ENCODE results near the gene LYPD6. TPM values are rescaled to one million over a fixed set of nuclear protein-coding genes. Genes with fewer than 3 reads are reported as not detected.

LYPD6 gene
- polyA plus RNA-seq, 1 donor, result 5.4 TPM

DNA sequence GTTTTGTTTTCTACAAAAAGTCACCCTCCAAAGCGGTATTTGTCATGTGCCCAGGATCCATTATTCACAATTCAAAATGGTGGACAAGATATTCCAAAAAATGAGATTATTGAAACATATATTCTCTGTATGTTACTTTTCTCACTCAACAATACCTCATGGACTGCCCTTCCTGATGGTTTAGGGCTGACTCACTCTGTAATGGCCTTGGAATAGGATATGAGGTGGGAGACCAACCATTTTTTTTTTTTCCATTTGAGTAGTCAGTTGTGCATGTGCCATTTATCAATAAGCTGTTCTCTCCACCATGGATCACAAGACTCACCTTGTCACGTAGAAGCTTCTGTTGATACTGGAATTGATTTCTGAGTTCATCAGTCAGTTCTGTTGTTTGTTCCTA is 64.5 kb downstream of the LYPD6 start:
- Histone ChIP-seq H3K27me3 (ENCODE audit: control insufficient read depth, insufficient read depth, low read length) (no peaks in the 10 kb centered on the region), H3K36me3 (ENCODE audit: control insufficient read depth, insufficient read depth, low read length) (no peaks in the 10 kb centered on the region), H3K4me3 (ENCODE audit: low read length) (no peak overlapping the region), H3K4me1 (ENCODE audit: control insufficient read depth, insufficient read depth, low read length) (peaks cover 5% of the 10 kb centered on the region), H3K9me3 (ENCODE audit: control insufficient read depth, low read depth, low read length) (no peaks in the 10 kb centered on the region), H3K27ac (ENCODE audit: low read length) (no peak overlapping the region)
- no CpG with 5 or more reads among the region's 2 CpGs for WGBS (ENCODE audit: insufficient coverage, low lambda C conversion rate)
- no peak for DNase-seq

DNA sequence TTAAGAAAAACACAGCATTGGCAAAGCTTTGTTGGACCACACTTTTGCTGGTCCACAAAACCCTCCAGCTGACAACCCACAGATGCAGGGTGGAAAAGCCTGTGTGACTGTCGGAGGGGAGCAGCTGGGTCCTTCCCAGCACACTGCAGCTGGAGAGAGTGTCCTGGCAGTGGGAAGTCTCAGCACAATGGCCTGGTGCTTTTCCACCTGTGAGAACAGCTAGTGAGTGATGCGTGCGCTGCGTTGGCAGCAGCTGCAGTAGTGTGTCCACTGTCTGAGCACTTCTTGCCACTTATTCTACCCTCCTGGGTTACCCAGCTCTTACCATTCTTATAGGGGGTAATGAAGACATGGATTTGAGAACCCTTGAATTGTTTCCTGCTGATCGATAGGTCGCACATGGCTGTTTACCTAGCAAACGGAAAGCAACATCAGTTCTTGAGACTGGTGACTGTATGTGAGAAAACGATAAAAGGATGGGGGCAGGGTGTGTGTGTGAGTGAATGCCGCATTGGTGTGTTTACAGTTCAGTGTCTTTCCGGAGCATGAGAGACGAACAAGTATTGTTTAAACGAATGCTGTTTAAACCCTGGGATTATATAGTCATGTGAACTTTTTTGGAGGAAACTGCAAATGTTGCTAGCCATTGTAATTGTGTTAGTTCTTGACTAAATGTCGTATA is 69.7 kb downstream of the LYPD6 start:
- H3K27ac ChIP-seq (ENCODE audit: low read length), result no peak overlapping the region
- 100% methylated on average over 1 of the region's 13 CpGs for WGBS (ENCODE audit: insufficient coverage, low lambda C conversion rate)
- no peak overlapping the region for H3K4me3 ChIP-seq (ENCODE audit: low read length)
- H3K9me3 ChIP-seq (ENCODE audit: control insufficient read depth, low read depth, low read length), result no peaks in the 10 kb centered on the region
- no peaks in the 10 kb centered on the region for H3K36me3 ChIP-seq (ENCODE audit: control insufficient read depth, insufficient read depth, low read length)
- no peak for DNase-seq
- no peaks in the 10 kb centered on the region for H3K27me3 ChIP-seq (ENCODE audit: control insufficient read depth, insufficient read depth, low read length)
- peaks cover 5% of the 10 kb centered on the region for H3K4me1 ChIP-seq (ENCODE audit: control insufficient read depth, insufficient read depth, low read length)

DNA sequence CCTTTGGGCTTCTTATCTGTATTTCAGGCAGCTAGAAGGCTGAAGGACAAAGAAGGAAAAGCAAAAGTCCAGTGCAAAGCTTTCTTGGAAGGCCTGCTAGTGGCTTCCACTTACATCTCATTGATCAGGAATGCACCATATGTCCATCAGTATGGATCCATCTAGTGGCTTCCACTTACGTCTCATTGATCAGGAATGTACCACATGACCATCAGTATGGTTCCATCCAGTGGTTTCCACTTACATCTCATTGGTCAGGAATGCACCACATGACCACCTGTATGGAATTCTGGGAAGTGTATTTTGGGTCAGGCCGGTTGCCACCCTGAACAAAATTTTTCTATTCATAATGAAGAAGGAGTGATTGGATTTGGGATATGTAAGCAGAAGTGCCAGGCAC is 70.6 kb downstream of the LYPD6 start:
- no peak for DNase-seq
- H3K36me3 ChIP-seq (ENCODE audit: control insufficient read depth, insufficient read depth, low read length), result no peaks in the 10 kb centered on the region
- no peaks in the 10 kb centered on the region for H3K9me3 ChIP-seq (ENCODE audit: control insufficient read depth, low read depth, low read length)
- H3K27me3 ChIP-seq (ENCODE audit: control insufficient read depth, insufficient read depth, low read length), result no peaks in the 10 kb centered on the region
- no peak overlapping the region for H3K4me3 ChIP-seq (ENCODE audit: low read length)
- no peak overlapping the region for H3K27ac ChIP-seq (ENCODE audit: low read length)
- H3K4me1 ChIP-seq (ENCODE audit: control insufficient read depth, insufficient read depth, low read length), result peaks cover 5% of the 10 kb centered on the region
- WGBS (ENCODE audit: insufficient coverage, low lambda C conversion rate), result no CpG with 5 or more reads among the region's 2 CpGs

DNA sequence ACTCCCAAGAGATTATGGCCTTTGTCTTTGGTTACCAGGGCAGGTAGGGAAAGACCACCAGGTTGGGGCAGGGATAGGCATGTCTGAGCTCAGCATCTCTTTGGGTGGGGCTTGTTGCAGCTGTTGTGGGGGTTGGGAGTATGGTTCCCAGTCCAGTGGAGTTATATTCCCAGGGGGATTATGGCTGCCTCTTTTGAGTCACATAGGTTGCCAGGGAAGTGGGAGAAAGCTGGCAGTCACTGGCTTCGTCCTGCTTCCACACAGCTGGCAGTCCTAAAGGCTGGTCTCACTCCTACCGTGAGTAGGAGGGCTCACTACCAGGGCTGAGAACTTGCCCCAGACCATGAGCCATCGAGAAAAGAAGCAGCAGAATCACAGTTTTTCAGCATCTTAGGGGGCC is 79.1 kb downstream of the LYPD6 start:
- H3K4me1 ChIP-seq (ENCODE audit: control insufficient read depth, insufficient read depth, low read length), result no peaks in the 10 kb centered on the region
- no peak overlapping the region for H3K27ac ChIP-seq (ENCODE audit: low read length)
- no peak for DNase-seq
- no peaks in the 10 kb centered on the region for H3K9me3 ChIP-seq (ENCODE audit: control insufficient read depth, low read depth, low read length)
- WGBS (ENCODE audit: insufficient coverage, low lambda C conversion rate), result no CpG with 5 or more reads among the region's 3 CpGs
- H3K27me3 ChIP-seq (ENCODE audit: control insufficient read depth, insufficient read depth, low read length), result no peaks in the 10 kb centered on the region
- no peak overlapping the region for H3K4me3 ChIP-seq (ENCODE audit: low read length)
- no peaks in the 10 kb centered on the region for H3K36me3 ChIP-seq (ENCODE audit: control insufficient read depth, insufficient read depth, low read length)

DNA sequence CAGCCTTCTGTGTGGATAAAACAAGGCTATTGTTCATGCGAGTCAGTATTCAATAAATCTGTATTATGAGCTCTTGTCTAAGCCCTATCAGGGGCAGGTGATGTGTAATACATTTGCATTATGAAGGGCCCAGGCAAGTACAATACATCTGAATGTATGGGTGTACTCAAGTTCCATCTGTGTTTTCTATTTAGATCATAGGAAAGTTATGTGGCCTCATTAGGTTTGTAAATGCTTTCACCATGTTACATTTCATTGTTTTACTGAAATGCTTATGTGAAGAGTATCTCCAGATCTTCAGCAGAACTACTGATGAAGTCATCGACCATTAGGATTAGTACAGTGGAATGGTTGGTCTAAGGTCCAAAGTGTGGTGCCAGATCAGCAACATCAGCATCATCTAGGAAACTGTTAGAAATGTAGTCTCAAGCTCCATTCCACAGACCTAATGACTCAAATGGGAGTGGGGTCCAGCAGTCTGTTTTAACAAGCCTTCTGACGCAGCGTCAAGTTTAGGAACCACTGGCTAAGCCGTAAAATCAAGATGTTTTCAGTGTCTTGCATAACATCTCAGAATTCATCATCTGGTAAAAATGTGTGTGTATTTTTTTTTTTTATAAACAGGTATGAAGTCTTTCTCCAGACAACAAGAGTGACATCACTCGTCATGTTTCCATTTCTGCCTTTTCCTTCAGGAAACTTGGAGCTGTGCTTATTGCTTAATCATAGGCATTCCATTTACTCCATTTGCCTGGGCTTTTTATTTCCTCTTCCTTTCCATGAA is 80.5 kb downstream of the LYPD6 start:
- DNase-seq, result peak; percentile 79 to 88
- 79% methylated on average over 5 of the region's 6 CpGs for WGBS (ENCODE audit: insufficient coverage, low lambda C conversion rate)
- Histone ChIP-seq H3K36me3 (ENCODE audit: control insufficient read depth, insufficient read depth, low read length) (no peaks in the 10 kb centered on the region), H3K27ac (ENCODE audit: low read length) (peak overlapping the region; percentile 80), H3K4me1 (ENCODE audit: control insufficient read depth, insufficient read depth, low read length) (no peaks in the 10 kb centered on the region), H3K4me3 (ENCODE audit: low read length) (no peak overlapping the region), H3K27me3 (ENCODE audit: control insufficient read depth, insufficient read depth, low read length) (no peaks in the 10 kb centered on the region), H3K9me3 (ENCODE audit: control insufficient read depth, low read depth, low read length) (no peaks in the 10 kb centered on the region)

DNA sequence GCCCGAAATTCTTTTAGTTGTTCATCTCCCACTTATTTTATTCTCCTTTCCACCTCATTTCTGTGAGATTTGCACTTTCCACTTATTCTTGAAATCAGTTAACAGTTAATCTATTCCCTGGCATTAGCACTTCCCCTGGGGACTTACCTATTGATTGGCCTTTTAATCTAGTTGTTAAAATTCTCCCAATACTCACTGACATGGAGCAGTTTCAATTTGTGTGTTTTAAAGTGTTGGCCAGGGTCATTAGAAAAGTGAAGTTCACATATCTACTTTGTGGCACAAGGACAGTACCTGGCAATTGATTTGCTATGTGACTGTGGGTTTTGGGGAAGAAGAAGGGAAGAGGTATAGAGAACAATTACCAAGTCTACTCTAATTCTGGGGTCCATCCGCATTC is 83.1 kb downstream of the LYPD6 start:
- Histone ChIP-seq H3K9me3 (ENCODE audit: control insufficient read depth, low read depth, low read length) (no peaks in the 10 kb centered on the region), H3K4me3 (ENCODE audit: low read length) (no peak overlapping the region), H3K36me3 (ENCODE audit: control insufficient read depth, insufficient read depth, low read length) (no peaks in the 10 kb centered on the region), H3K27ac (ENCODE audit: low read length) (no peak overlapping the region), H3K27me3 (ENCODE audit: control insufficient read depth, insufficient read depth, low read length) (no peaks in the 10 kb centered on the region), H3K4me1 (ENCODE audit: control insufficient read depth, insufficient read depth, low read length) (peaks cover 5% of the 10 kb centered on the region)
- DNase-seq, result no peak
- 83% methylated on average over 1 of the region's 2 CpGs for WGBS (ENCODE audit: insufficient coverage, low lambda C conversion rate)

DNA sequence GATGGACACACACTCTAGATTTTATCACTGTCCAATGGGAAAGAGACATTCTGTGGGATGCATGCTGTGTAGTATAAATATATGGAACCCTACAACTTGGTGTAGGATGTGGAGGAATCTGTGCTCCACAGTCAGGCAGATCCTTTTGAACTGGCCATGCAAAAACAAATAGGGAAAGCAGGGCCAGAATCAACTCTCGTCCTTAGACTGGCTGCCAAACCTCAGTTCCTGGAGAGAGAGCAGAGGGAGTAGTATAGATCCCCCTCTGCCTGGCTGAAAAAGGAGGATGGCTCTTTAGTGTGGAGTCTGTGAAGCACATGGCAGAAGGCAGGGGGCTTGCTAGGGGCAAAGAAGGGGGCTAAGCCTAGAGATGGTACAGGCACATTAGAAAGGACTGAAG is 84.7 kb downstream of the LYPD6 start:
- Histone ChIP-seq H3K4me3 (ENCODE audit: low read length) (no peak overlapping the region), H3K36me3 (ENCODE audit: control insufficient read depth, insufficient read depth, low read length) (no peaks in the 10 kb centered on the region), H3K27ac (ENCODE audit: low read length) (no peak overlapping the region), H3K4me1 (ENCODE audit: control insufficient read depth, insufficient read depth, low read length) (peaks cover 21% of the 10 kb centered on the region), H3K27me3 (ENCODE audit: control insufficient read depth, insufficient read depth, low read length) (no peaks in the 10 kb centered on the region), H3K9me3 (ENCODE audit: control insufficient read depth, low read depth, low read length) (no peaks in the 10 kb centered on the region)
- DNase-seq, result no peak
- WGBS (ENCODE audit: insufficient coverage, low lambda C conversion rate), result no CpG with 5 or more reads among the region's 1 CpG

DNA sequence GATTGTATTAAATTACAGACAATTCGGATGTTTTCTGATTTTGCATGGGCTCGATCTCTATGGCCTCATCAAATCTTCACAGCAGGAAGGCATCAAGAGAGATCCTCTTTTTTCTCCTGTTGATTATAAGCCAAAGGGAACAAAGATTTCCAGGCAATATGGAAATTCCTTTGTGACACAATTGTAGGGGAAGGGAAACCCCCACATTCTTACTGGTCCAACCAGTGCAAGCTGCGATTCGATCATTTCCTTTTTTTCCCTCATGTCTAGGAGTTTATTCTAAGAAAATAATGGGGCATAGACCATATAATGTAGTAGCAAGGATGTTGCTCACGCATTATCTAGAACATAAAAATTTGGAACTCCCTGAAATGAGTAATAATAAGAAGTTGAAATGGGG is 87.7 kb downstream of the LYPD6 start:
- H3K27ac ChIP-seq (ENCODE audit: low read length), result no peak overlapping the region
- H3K4me1 ChIP-seq (ENCODE audit: control insufficient read depth, insufficient read depth, low read length), result peaks cover 44% of the 10 kb centered on the region
- 93% methylated on average over 3 of the region's 5 CpGs for WGBS (ENCODE audit: insufficient coverage, low lambda C conversion rate)
- no peaks in the 10 kb centered on the region for H3K9me3 ChIP-seq (ENCODE audit: control insufficient read depth, low read depth, low read length)
- DNase-seq, result no peak
- H3K36me3 ChIP-seq (ENCODE audit: control insufficient read depth, insufficient read depth, low read length), result no peaks in the 10 kb centered on the region
- no peaks in the 10 kb centered on the region for H3K27me3 ChIP-seq (ENCODE audit: control insufficient read depth, insufficient read depth, low read length)
- H3K4me3 ChIP-seq (ENCODE audit: low read length), result no peak overlapping the region

DNA sequence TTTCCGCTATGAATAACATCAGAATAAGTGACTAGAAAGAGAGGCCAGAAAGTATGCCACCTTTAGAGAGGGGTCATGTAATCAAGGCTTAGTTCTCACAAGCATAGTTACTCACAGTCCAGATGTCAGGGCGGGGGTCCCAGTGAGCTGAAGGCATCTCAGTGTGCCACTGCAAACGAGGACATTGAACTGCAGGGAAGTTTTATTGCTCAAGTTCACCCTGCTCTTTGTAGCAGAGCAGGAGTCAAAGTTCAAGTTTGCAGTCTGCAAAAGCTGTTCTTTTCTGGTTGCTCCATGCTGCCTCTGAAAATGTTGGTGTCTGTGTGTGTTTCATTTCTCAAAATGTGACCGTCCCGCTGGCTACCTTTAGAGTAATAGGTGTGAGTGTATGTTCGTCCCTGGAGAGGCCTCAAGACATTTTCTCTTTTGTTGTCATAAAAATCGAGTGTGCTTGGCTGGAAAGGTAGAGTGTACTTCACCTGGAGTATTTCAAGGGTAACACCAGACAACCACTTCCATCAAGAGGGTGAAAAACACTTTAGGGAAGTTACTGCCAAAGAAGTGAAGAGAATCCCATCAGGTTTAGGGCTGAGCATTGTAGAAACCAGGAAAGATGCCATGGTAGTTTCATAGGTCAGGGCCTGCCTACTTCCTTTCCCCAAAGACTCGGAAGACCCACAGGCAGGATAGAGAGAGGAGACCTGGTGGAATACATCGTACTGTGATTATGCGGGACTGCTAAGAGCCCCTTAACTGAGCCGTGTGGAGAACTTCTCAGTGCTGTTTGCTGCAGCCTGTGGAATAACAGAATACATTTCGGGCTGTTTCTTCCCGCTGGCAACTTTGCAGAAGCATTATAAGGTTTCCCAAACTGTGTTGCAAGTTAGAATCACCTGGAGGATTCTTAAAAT is 89.9 kb downstream of the LYPD6 start:
- 100% methylated on average over 1 of the region's 13 CpGs for WGBS (ENCODE audit: insufficient coverage, low lambda C conversion rate)
- peak overlapping the region; percentile 84 for H3K27ac ChIP-seq (ENCODE audit: low read length)

DNA sequence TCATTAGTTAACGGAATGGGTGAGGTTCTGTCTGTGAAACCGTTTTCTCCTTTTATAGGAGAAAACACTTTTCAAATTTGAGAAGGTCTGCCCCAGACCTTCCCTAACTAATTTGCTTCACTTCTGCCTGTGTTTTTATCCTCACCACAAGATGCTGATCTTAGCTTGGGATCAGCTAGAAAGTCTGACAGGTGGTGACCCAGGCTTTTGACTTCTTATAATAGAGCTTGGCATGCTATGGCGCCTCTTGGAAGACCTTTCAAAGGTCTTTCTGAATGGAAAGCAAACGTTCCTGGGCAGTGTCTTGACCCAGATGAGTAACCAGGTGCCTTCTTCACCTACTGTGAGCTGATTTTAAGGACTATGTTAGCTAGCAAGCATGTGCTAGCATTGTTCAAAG is 91.4 kb downstream of the LYPD6 start:
- Histone ChIP-seq H3K27ac (ENCODE audit: low read length) (peak overlapping the region; percentile 84), H3K4me1 (ENCODE audit: control insufficient read depth, insufficient read depth, low read length) (peaks cover 47% of the 10 kb centered on the region)

More for the DNA sequence above, 89.9 kb downstream of the LYPD6 start:
- Histone ChIP-seq H3K4me1 (ENCODE audit: control insufficient read depth, insufficient read depth, low read length) (peaks cover 49% of the 10 kb centered on the region), H3K36me3 (ENCODE audit: control insufficient read depth, insufficient read depth, low read length) (no peaks in the 10 kb centered on the region), H3K9me3 (ENCODE audit: control insufficient read depth, low read depth, low read length) (no peaks in the 10 kb centered on the region), H3K4me3 (ENCODE audit: low read length) (no peak overlapping the region), H3K27me3 (ENCODE audit: control insufficient read depth, insufficient read depth, low read length) (no peaks in the 10 kb centered on the region)
- DNase-seq, result peak; percentile 86 to 92

More for the DNA sequence above, 91.4 kb downstream of the LYPD6 start:
- no peaks in the 10 kb centered on the region for H3K36me3 ChIP-seq (ENCODE audit: control insufficient read depth, insufficient read depth, low read length)
- WGBS (ENCODE audit: insufficient coverage, low lambda C conversion rate), result no CpG with 5 or more reads among the region's 4 CpGs
- H3K27me3 ChIP-seq (ENCODE audit: control insufficient read depth, insufficient read depth, low read length), result no peaks in the 10 kb centered on the region
- no peak for DNase-seq
- H3K9me3 ChIP-seq (ENCODE audit: control insufficient read depth, low read depth, low read length), result no peaks in the 10 kb centered on the region
- H3K4me3 ChIP-seq (ENCODE audit: low read length), result no peak overlapping the region
